Liver (tissue), 9 donors: ENCODE data around the gene MARK2. TPM values are rescaled to one million over a fixed set of nuclear protein-coding genes. Genes with fewer than 3 reads are reported as not detected.

Experiments
- DNase-seq: peaks from one replicate; pipeline ENCODE4 v3.0.0-alpha.2; 2017; ENCODE audit warnings: low spot score
- H3K27ac ChIP-seq, 2 donors: one replicate each; pipeline ENCODE4 v1.7.0; 2013; ENCODE audit warnings: inconsistent platforms in 2 of 2, low read length in 2 of 2, control low read depth in 1 of 2, low read depth in 1 of 2, mild to moderate bottlenecking in 1 of 2
- H3K27me3 ChIP-seq, 4 donors: one replicate each; pipeline versions ENCODE4 v1.6.1 to v1.7.0; 2013; ENCODE audit warnings: low read length in 3 of 4, inconsistent platforms in 1 of 4, mild to moderate bottlenecking in 1 of 4, moderate library complexity in 1 of 4; ENCODE audit not compliant: control insufficient read depth in 4 of 4, insufficient read depth in 4 of 4
- H3K36me3 ChIP-seq, 4 donors: one replicate each; pipeline versions ENCODE4 v1.6.1 to v1.7.0; 2013; ENCODE audit warnings: low read length in 3 of 4, mild to moderate bottlenecking in 3 of 4, low read depth in 1 of 4, moderate library complexity in 1 of 4; ENCODE audit not compliant: control insufficient read depth in 4 of 4, insufficient read depth in 3 of 4
- H3K4me1 ChIP-seq, 4 donors: one replicate each; pipeline versions ENCODE4 v1.6.1 to v1.7.0; 2013; ENCODE audit warnings: low read length in 3 of 4, mild to moderate bottlenecking in 3 of 4, moderate library complexity in 1 of 4; ENCODE audit not compliant: control insufficient read depth in 4 of 4, insufficient read depth in 4 of 4
- H3K4me3 ChIP-seq, 3 donors: one replicate each; pipeline versions ENCODE4 v1.6.1 to v1.7.0; 2013; ENCODE audit warnings: low read length in 3 of 3, control low read depth in 1 of 3, low read depth in 1 of 3, mild to moderate bottlenecking in 1 of 3
- H3K9ac ChIP-seq, 2 donors: one replicate each; pipeline ENCODE4 v1.7.0; 2013; ENCODE audit warnings: low read length in 2 of 2, mild to moderate bottlenecking in 2 of 2, moderate library complexity in 2 of 2, control low read depth in 1 of 2, low read depth in 1 of 2
- H3K9me3 ChIP-seq, 4 donors: one replicate each; pipeline versions ENCODE4 v1.6.1 to v1.7.0; 2013; ENCODE audit warnings: low read length in 3 of 4; ENCODE audit not compliant: control insufficient read depth in 4 of 4
- EGR1 ChIP-seq, 2 donors: IDR thresholded peaks; 2 replicates each; pipeline ENCODE4 v1.6.1; 2016 to 2018; ENCODE audit warnings: antibody characterized with exemption in 2 of 2, low read depth in 2 of 2
- FOXA2 ChIP-seq: IDR thresholded peaks from 2 replicates; pipeline ENCODE4 v1.6.1; 2016; ENCODE audit warnings: antibody characterized with exemption
- GABPA ChIP-seq, 2 donors: IDR thresholded peaks in 1 of 2; conservative IDR thresholded peaks in 1 of 2; 2 replicates each; pipeline ENCODE4 v1.6.1; 2016; ENCODE audit warnings: antibody characterized with exemption in 2 of 2, mild to moderate bottlenecking in 1 of 2, moderate library complexity in 1 of 2
- HNF4A ChIP-seq, 2 donors: conservative IDR thresholded peaks; 2 replicates each; pipeline ENCODE4 v1.6.1; 2016; ENCODE audit warnings: antibody characterized with exemption in 2 of 2, mild to moderate bottlenecking in 2 of 2
- HNF4G ChIP-seq: IDR thresholded peaks from 2 replicates; pipeline ENCODE4 v1.6.1; 2016; ENCODE audit warnings: antibody characterized with exemption
- JUND ChIP-seq, 2 donors: IDR thresholded peaks; 2 replicates each; pipeline ENCODE4 v1.6.1; 2016; ENCODE audit warnings: antibody characterized with exemption in 2 of 2
- RXRA ChIP-seq, 2 donors: IDR thresholded peaks; 2 replicates each; pipeline ENCODE4 v1.6.1; 2017 to 2018; ENCODE audit warnings: antibody characterized with exemption in 2 of 2, mild to moderate bottlenecking in 1 of 2
- YY1 ChIP-seq: IDR thresholded peaks from 2 replicates; pipeline ENCODE4 v1.6.1; 2016; ENCODE audit warnings: antibody characterized with exemption, mild to moderate bottlenecking
- WGBS: extraction: QIAGEN DNeasy Blood & Tissue Kit; methylation state at CpG from one replicate; pipeline ENCODE4 v1.1.7; 2013; 5-methylcytosine and 5-hydroxymethylcytosine counted together
- polyA plus RNA-seq, 2 donors: library from polyadenylated mRNA; stranded (reverse) in 1 of 2; unstranded in 1 of 2; fragments of 200-250 nt in 1 of 2; fragments of >200 nt in 1 of 2; fragmentation: Nextera tagmentation in 1 of 2; extraction: Ambion mirVana in 1 of 2; gene quantifications; one replicate each; pipeline versions ENCODE4 v1.2.1 to v1.2.3, GENCODE V29; 2013 to 2015
- total RNA-seq, 2 donors: library from RNA; depleted of rRNA; stranded (reverse); fragments of >200 nt; gene quantifications; one replicate each; pipeline ENCODE4 v1.2.3, GENCODE V29; 2014
- TF ChIP-seq, protein P1 (sequence below): IDR thresholded peaks from 2 replicates; pipeline ENCODE4 v1.6.1; 2016; ENCODE audit warnings: antibody characterized with exemption
- TF ChIP-seq, protein P2 (sequence below): fragments of 150-350 bp; IDR thresholded peaks from 2 replicates; pipeline ENCODE4 v1.5.1; 2017; ENCODE audit warnings: improper control_type of control experiment, low read depth, low read length; ENCODE audit not compliant: missing input control
- donor health status: healthy.
- donor health status: healthy.
- donor health status: healthy.
- donor health status: healthy.
- donor health status: healthy.

MARK2 gene
- total and polyA plus RNA-seq, 4 donors, result 3.4 to 11.6 (median 8.0) TPM

GRCh38 chr11:63839508-63840355 lies 822 bp downstream of the MARK2 start:
- peak overlapping the region; percentile 90 to 94 (median 93) for H3K4me3 ChIP-seq
- H3K27ac ChIP-seq, result peak overlapping the region; percentile 79 to 85
- 2% methylated on average over 40 of the region's 40 CpGs for WGBS
- peak; percentile 82 to 86 for TF ChIP-seq RXRA (IDR thresholded peaks at IDR 0.05)
- TF ChIP-seq, protein P1, sequence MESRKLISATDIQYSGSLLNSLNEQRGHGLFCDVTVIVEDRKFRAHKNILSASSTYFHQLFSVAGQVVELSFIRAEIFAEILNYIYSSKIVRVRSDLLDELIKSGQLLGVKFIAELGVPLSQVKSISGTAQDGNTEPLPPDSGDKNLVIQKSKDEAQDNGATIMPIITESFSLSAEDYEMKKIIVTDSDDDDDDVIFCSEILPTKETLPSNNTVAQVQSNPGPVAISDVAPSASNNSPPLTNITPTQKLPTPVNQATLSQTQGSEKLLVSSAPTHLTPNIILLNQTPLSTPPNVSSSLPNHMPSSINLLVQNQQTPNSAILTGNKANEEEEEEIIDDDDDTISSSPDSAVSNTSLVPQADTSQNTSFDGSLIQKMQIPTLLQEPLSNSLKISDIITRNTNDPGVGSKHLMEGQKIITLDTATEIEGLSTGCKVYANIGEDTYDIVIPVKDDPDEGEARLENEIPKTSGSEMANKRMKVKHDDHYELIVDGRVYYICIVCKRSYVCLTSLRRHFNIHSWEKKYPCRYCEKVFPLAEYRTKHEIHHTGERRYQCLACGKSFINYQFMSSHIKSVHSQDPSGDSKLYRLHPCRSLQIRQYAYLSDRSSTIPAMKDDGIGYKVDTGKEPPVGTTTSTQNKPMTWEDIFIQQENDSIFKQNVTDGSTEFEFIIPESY, result no peak
- no peaks in the 10 kb centered on the region for H3K9me3 ChIP-seq
- peak overlapping the region; percentile 75 to 84 for H3K9ac ChIP-seq
- H3K27me3 ChIP-seq, result no peaks in the 10 kb centered on the region
- peaks cover 6 to 46% (median 40%) of the 10 kb centered on the region in 4 donors for H3K4me1 ChIP-seq
- H3K36me3 ChIP-seq, result peaks cover 0 to 2% (median 0%) of the 10 kb centered on the region in 4 donors
- DNase-seq, result peak; percentile 46

- H3K27ac ChIP-seq, result peak overlapping the region; percentile 79 to 85
- H3K4me3 ChIP-seq, result peak overlapping the region; percentile 90 to 94 (median 93)
- peaks cover 0 to 2% (median 0%) of the 10 kb centered on the region in 4 donors for H3K36me3 ChIP-seq
- H3K9me3 ChIP-seq, result no peaks in the 10 kb centered on the region
- 32% methylated on average over 13 of the region's 13 CpGs for WGBS
- H3K9ac ChIP-seq, result peak overlapping the region; percentile 2 to 84
- H3K27me3 ChIP-seq, result no peaks in the 10 kb centered on the region
- no peak for TF ChIP-seq GABPA (IDR thresholded peaks at IDR 0.05 in 1 of 2, conservative IDR thresholded peaks at IDR 0.05 in 1 of 2)
- TF ChIP-seq HNF4G, result no peak
- TF ChIP-seq, protein P2, sequence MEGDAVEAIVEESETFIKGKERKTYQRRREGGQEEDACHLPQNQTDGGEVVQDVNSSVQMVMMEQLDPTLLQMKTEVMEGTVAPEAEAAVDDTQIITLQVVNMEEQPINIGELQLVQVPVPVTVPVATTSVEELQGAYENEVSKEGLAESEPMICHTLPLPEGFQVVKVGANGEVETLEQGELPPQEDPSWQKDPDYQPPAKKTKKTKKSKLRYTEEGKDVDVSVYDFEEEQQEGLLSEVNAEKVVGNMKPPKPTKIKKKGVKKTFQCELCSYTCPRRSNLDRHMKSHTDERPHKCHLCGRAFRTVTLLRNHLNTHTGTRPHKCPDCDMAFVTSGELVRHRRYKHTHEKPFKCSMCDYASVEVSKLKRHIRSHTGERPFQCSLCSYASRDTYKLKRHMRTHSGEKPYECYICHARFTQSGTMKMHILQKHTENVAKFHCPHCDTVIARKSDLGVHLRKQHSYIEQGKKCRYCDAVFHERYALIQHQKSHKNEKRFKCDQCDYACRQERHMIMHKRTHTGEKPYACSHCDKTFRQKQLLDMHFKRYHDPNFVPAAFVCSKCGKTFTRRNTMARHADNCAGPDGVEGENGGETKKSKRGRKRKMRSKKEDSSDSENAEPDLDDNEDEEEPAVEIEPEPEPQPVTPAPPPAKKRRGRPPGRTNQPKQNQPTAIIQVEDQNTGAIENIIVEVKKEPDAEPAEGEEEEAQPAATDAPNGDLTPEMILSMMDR, result no peak
- TF ChIP-seq YY1, result no peak
- TF ChIP-seq, protein P1, result no peak
- TF ChIP-seq EGR1 (IDR thresholded peaks at IDR 0.05; ENCODE audit: low read depth in 2 of 2), result no peak
- TF ChIP-seq FOXA2, result no peak
- no peak for TF ChIP-seq JUND (IDR thresholded peaks at IDR 0.05)
- TF ChIP-seq HNF4A (conservative IDR thresholded peaks at IDR 0.05), result no peak
- peaks cover 6 to 46% (median 42%) of the 10 kb centered on the region in 4 donors for H3K4me1 ChIP-seq
- no peak for DNase-seq
These were observed 1.6 kb downstream of the MARK2 start for GRCh38 chr11:63840356-63841060.
